Measurements from ENCODE around the gene PIP5K1C. TPM values are rescaled to one million over a fixed set of nuclear protein-coding genes. Genes with fewer than 3 reads are reported as not detected.

Gene PIP5K1C
- total and polyA plus RNA-seq, 9 of the 15 experiments (the other 6 are each of a cell fraction or from before 2014, with no cell fraction given): 0.38 to 22.1 (median 4.1) TPM

DNA sequence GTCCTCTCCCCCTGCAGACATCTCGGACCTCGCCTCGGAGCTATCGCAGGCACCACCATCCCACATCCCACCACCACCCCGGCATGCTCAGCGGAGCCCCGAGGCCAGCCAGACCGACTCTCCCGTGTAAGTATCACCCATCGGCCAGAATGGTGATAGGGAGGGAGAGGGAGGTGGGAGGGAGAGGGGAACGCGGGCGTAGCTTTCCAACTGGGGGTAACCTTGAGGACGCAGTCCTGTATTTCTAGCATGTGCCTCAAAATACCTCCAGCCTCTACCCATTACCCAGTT is 34.0 kb upstream of the PIP5K1C start:
- POLR2A ChIA-PET: interaction anchor here (0.6 kb wide), 2 partner anchors 9 to 22 kb away, joined by 3 read pairs; no protein-coding TSS in a partner anchor
- 86% methylated on average over 1 of the region's 14 CpGs for WGBS (ENCODE audit: insufficient coverage, low coverage, missing lambda C conversion rate)
- Histone ChIP-seq H3K9me3 (replicated peaks; ENCODE audit: control insufficient read depth, insufficient read depth, low read depth, low read length) (0 out of 2 replicates have a peak, but pooled peaks cover 4% of the 10 kb centered on the region), H3K4me1 (replicated peaks in 1 of 2; ENCODE audit: control insufficient read depth in 2 of 2, insufficient read depth in 2 of 2, low read length in 2 of 2) (peaks cover 9 to 29% of the 10 kb centered on the region in 2 experiments; a peak in 4 of 5 replicates), H3K4me2 (ENCODE audit: insufficient read depth, low read length) (no peak overlapping the region), H2AFZ (ENCODE audit: low read depth, low read length) (no peak overlapping the region), H3K27me3 (ENCODE audit: control insufficient read depth in 2 of 2, insufficient read depth in 2 of 2, low read length in 2 of 2) (peaks cover 0 to 9% of the 10 kb centered on the region in 2 experiments; a peak in 2 of 5 replicates), H3K79me2 (ENCODE audit: control insufficient read depth, insufficient read depth, low read length) (no peaks in the 10 kb centered on the region), H3K36me3 (ENCODE audit: control insufficient read depth, insufficient read depth, low read length) (no peaks in the 10 kb centered on the region), H4K20me1 (replicated peaks; ENCODE audit: control insufficient read depth, insufficient read depth, low read length) (no peaks in the 10 kb centered on the region; the same call in 1 of the 2 replicates), H3K9me1 (ENCODE audit: control insufficient read depth, insufficient read depth, low read length) (no peaks in the 10 kb centered on the region), H3K4me3 (no peak overlapping the region), H3K9ac (ENCODE audit: insufficient read depth in 1 of 2, low read depth in 2 of 2, low read length in 2 of 2) (peak overlapping the region in 1 of 2 experiments; percentile 1; a peak in 1 of 4 replicates), H3K27ac (ENCODE audit: extremely low read depth, low read depth, low read length) (no peak overlapping the region)
- FAIRE-seq (no peak), DNase-seq (ENCODE audit: extremely low read depth in 1 of 4, low spot score in 3 of 4) (no peak), ATAC-seq (no peak)
- TF ChIP-seq ZFX (CRISPR knock-in tag; IDR thresholded peaks at IDR 0.05) (no peak), FOXP1 (CRISPR knock-in tag; IDR thresholded peaks at IDR 0.05) (0 out of 2 replicates have a peak, but pooled peaks have one; percentile 25), ZNF12 (CRISPR knock-in tag; IDR thresholded peaks at IDR 0.05) (no peak), ADNP (tag; IDR thresholded peaks at IDR 0.05) (0 out of 2 replicates have a peak, but pooled peaks have one; percentile 15), GATA2 (CRISPR knock-in tag; IDR thresholded peaks at IDR 0.05) (no peak)
- TF ChIP-seq, protein P1, sequence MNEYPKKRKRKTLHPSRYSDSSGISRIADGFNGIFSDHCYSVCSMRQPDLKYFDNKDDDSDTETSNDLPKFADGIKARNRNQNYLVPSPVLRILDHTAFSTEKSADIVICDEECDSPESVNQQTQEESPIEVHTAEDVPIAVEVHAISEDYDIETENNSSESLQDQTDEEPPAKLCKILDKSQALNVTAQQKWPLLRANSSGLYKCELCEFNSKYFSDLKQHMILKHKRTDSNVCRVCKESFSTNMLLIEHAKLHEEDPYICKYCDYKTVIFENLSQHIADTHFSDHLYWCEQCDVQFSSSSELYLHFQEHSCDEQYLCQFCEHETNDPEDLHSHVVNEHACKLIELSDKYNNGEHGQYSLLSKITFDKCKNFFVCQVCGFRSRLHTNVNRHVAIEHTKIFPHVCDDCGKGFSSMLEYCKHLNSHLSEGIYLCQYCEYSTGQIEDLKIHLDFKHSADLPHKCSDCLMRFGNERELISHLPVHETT (CRISPR knock-in tag; conservative IDR thresholded peaks at IDR 0.05 in 1 of 2, IDR thresholded peaks at IDR 0.05 in 1 of 2): no peak
- CTCF ChIA-PET (ENCODE audit: low intra/inter-chr PET ratio): no interaction called here
- BruUV-seq (replicated peaks): no TSS peak
- intact Hi-C loops (cut with micrococcal nuclease) (no loop called here), in situ Hi-C loops (cut with MboI) (no loop called here)
